Omental fat pad (tissue), 4 donors: ENCODE results near the gene LIPA. TPM values are rescaled to one million over a fixed set of nuclear protein-coding genes. Genes with fewer than 3 reads are reported as not detected.

Experiments used
- ATAC-seq: fragments of 150-250 bp; one replicate; pipeline ENCODE4 v1.9.1; 2016; ENCODE audit warnings: mild to moderate bottlenecking, moderate library complexity; ENCODE audit not compliant: low FRiP score
- DNase-seq: peaks from one replicate; pipeline ENCODE4 v3.0.0-alpha.2; 2019; ENCODE audit warnings: low spot score
- CTCF ChIP-seq, 3 donors: fragments of 450-650 bp; IDR thresholded peaks; one replicate each; pipeline ENCODE4 v1.5.1; 2016 to 2017; ENCODE audit warnings: antibody characterized with exemption in 3 of 3, mild to moderate bottlenecking in 3 of 3, moderate library complexity in 2 of 3
- total RNA-seq, 4 donors: library from RNA; depleted of rRNA; stranded (reverse); fragments of >200 nt; gene quantifications; one replicate each; pipeline ENCODE4 v1.1.0, GENCODE V29; 2016

Gene LIPA
- total RNA-seq, 4 donors from 2014 or later: 77.0 to 354 (median 105) TPM

DNA sequence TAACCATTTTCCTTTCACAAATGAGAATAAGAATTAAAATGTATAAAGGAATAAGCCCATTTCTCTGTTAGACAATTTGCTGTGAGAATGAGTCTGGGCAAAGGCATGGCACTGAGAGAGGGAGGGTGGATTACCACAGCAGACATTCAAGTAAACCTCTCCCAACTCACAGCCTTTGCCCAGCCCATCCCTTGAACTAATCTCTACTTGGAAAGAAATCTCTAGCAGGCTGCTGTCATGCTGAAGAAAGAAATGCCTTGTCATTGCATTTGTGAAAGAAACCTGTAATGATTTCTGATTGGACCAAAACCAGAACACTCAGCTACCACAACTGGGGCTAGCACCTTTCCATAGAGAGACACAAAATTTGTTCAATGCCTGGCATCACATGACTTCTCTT, 83.7 kb downstream of the LIPA start:
- no peak for TF ChIP-seq CTCF (IDR thresholded peaks at IDR 0.05)
- DNase-seq (no peak), ATAC-seq (peak; percentile 40)

GRCh38 chr10:89165923-89166322, 85.7 kb downstream of the LIPA start:
- DNase-seq (no peak), ATAC-seq (peak; percentile 70)
- no peak for TF ChIP-seq CTCF (IDR thresholded peaks at IDR 0.05)

DNA sequence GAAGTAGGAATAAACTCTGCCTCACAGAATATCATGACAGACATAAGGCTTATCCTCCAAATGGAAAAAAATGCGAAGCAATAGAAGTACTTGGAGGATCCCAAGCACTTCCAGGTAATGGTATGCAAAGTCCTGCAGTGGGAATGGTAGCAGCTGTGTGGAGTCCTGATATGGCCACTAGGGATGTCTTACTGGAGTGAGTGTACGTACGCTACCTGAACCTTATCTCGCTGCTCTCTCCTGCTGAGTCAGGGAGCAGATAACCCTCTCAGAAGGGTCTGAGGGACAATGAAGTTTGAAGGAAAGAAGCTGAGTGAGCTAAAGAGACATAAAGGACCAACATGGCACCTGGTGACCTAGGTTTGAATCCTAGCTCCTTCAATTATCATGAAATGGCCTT, 86.7 kb downstream of the LIPA start:
- DNase-seq (no peak), ATAC-seq (no peak)
- TF ChIP-seq CTCF (IDR thresholded peaks at IDR 0.05): no peak

GRCh38 chr10:89164080-89164479, 87.5 kb downstream of the LIPA start:
- ATAC-seq: no peak
- no peak for DNase-seq
- TF ChIP-seq CTCF (IDR thresholded peaks at IDR 0.05): no peak

Other genes starting within 250 kb of the LIPA start
- 10 to 100 TPM in 2 of 4 donors, 1 to 10 TPM in 2; 6.3 to 25.5 (median 13.4) TPM for gene CH25H, start 44.5 kb downstream of the LIPA start, total RNA-seq
- 10 to 100 TPM in 1 of 4 donors, 1 to 10 TPM in 3; 2.3 to 17.0 (median 3.4) TPM for gene IFIT2, start 50.3 kb upstream of the LIPA start, total RNA-seq
- 10 to 100 TPM in 3 of 4 donors, 1 to 10 TPM in 1; 9.2 to 58.5 (median 17.2) TPM for gene IFIT3, start 76.2 kb upstream of the LIPA start, total RNA-seq
- gene IFIT1B, start 126.3 kb upstream of the LIPA start, total RNA-seq: not detected
- 10 to 100 TPM in 2 of 4 donors, 1 to 10 TPM in 2; 8.1 to 30.9 (median 11.6) TPM for gene IFIT1, start 140.8 kb upstream of the LIPA start, total RNA-seq
- 10 to 100 TPM in 3 of 4 donors, 1 to 10 TPM in 1; 6.9 to 32.8 (median 17.3) TPM for gene IFIT5, start 162.8 kb upstream of the LIPA start, total RNA-seq